ENCODE measurements around the gene NMU. TPM values are rescaled to one million over a fixed set of nuclear protein-coding genes. Genes with fewer than 3 reads are reported as not detected.

Gene NMU
- total RNA-seq, 4 donors from 2014 or later, result 1.3 TPM; not detected in 3

- 0 to 1% methylated on average over 47 to 53 of the region's 87 CpGs for WGBS, 2 donors
- Histone ChIP-seq H3K9me3 (no peaks in the 10 kb centered on the region), H3K36me3 (no peaks in the 10 kb centered on the region), H3K27me3 (no peaks in the 10 kb centered on the region), H3K27ac (peak overlapping the region; percentile 97 to 100 (median 98)), H3K4me3 (peak overlapping the region; percentile 77 to 99 (median 96)), H3K4me1 (peaks cover 0 to 36% (median 10%) of the 10 kb centered on the region in 4 donors)
- peak; percentile 55 to 56 for DNase-seq (ENCODE audit: low spot score in 2 of 2)
- TF ChIP-seq CTCF (IDR thresholded peaks at IDR 0.05) (peak in 1 of 5 experiments; percentile 27), POLR2A (IDR thresholded peaks at IDR 0.05) (peak in 1 of 2 donors; percentile 29), EP300 (IDR thresholded peaks at IDR 0.05) (peak in 1 of 2 donors; percentile 65)
These were observed 90.2 kb downstream of the NMU start for GRCh38 chr4:55545641-55546505.

Other genes with a start within 250 kb of the NMU start
- gene TMEM165, start 240.3 kb downstream of the NMU start, total RNA-seq, result 100 to 1,000 TPM; 167 to 286 (median 236) TPM
- 10 to 100 TPM; 17.8 to 48.0 (median 27.6) TPM for gene CLOCK, start 89.4 kb downstream of the NMU start, total RNA-seq
- gene PDCL2, start 44.1 kb downstream of the NMU start, total RNA-seq, result not detected
- gene EXOC1L, start 183.5 kb upstream of the NMU start, total RNA-seq, result not detected
- 10 to 100 TPM; 32.9 to 49.4 (median 41.4) TPM for gene EXOC1, start 217.3 kb upstream of the NMU start, total RNA-seq